ENCODE data around the gene S1PR2.

The S1PR2 gene

GRCh38 chr19:10277795-10278589, 46.9 kb upstream of the S1PR2 start:
- no peak for ATAC-seq
- TF ChIP-seq ZNF70 (CRISPR knock-in tag; IDR thresholded peaks at IDR 0.05) = no peak
- TF ChIP-seq CREB5 (CRISPR knock-in tag; IDR thresholded peaks at IDR 0.05; ENCODE audit: low read depth) = no peak
- no peak for TF ChIP-seq POU6F1 (CRISPR knock-in tag; IDR thresholded peaks at IDR 0.05; ENCODE audit: borderline replicate concordance, low read depth)
- TF ChIP-seq BACH2 (CRISPR knock-in tag; IDR thresholded peaks at IDR 0.05; ENCODE audit: borderline replicate concordance) = no peak
- TF ChIP-seq ZFP3 (CRISPR knock-in tag; IDR thresholded peaks at IDR 0.05) = no peak
- no peak for TF ChIP-seq ZFP30 (CRISPR knock-in tag; IDR thresholded peaks at IDR 0.05)
- TF ChIP-seq TOX (CRISPR knock-in tag; IDR thresholded peaks at IDR 0.05; ENCODE audit: borderline replicate concordance) = no peak
- no peak for TF ChIP-seq GLIS3 (CRISPR knock-in tag; IDR thresholded peaks at IDR 0.05)
- TF ChIP-seq CSRNP3 (CRISPR knock-in tag; IDR thresholded peaks at IDR 0.05) = no peak
- TF ChIP-seq OSR1 (CRISPR knock-in tag; IDR thresholded peaks at IDR 0.05) = no peak
- no peak for TF ChIP-seq PPARA (CRISPR knock-in tag; IDR thresholded peaks at IDR 0.05; ENCODE audit: borderline replicate concordance)
- TF ChIP-seq TCF4 (CRISPR knock-in tag; IDR thresholded peaks at IDR 0.05; ENCODE audit: borderline replicate concordance) = no peak
- TF ChIP-seq RARB (CRISPR knock-in tag; IDR thresholded peaks at IDR 0.05) = no peak

- ATAC-seq = no peak
- TF ChIP-seq OSR1 (CRISPR knock-in tag; IDR thresholded peaks at IDR 0.05) = no peak
- TF ChIP-seq ARNTL (CRISPR knock-in tag; IDR thresholded peaks at IDR 0.05; ENCODE audit: borderline replicate concordance, low read depth) = no peak
- no peak for TF ChIP-seq ZNF565 (CRISPR knock-in tag; conservative IDR thresholded peaks at IDR 0.05; ENCODE audit: low read depth)
- no peak for TF ChIP-seq BACH2 (CRISPR knock-in tag; IDR thresholded peaks at IDR 0.05; ENCODE audit: borderline replicate concordance)
- no peak for TF ChIP-seq TSHZ2 (CRISPR knock-in tag; IDR thresholded peaks at IDR 0.05)
Measured at GRCh38 chr19:10274589-10274988, 43.5 kb upstream of the S1PR2 start.

GRCh38 chr19:10271543-10272086, 40.5 kb upstream of the S1PR2 start:
- no peak for ATAC-seq
- no peak for TF ChIP-seq ZNF565 (CRISPR knock-in tag; conservative IDR thresholded peaks at IDR 0.05; ENCODE audit: low read depth)
- no peak for TF ChIP-seq CSDC2 (CRISPR knock-in tag; IDR thresholded peaks at IDR 0.05)
- TF ChIP-seq ISL1 (CRISPR knock-in tag; IDR thresholded peaks at IDR 0.05) = no peak
- no peak for TF ChIP-seq TCF4 (CRISPR knock-in tag; IDR thresholded peaks at IDR 0.05; ENCODE audit: borderline replicate concordance)
- no peak for TF ChIP-seq RARB (CRISPR knock-in tag; IDR thresholded peaks at IDR 0.05)
- TF ChIP-seq ZNF70 (CRISPR knock-in tag; IDR thresholded peaks at IDR 0.05) = no peak
- no peak for TF ChIP-seq CSRNP3 (CRISPR knock-in tag; IDR thresholded peaks at IDR 0.05)
- no peak for TF ChIP-seq OSR1 (CRISPR knock-in tag; IDR thresholded peaks at IDR 0.05)
- no peak for TF ChIP-seq ESRRG (CRISPR knock-in tag; IDR thresholded peaks at IDR 0.05)
- TF ChIP-seq BACH2 (CRISPR knock-in tag; IDR thresholded peaks at IDR 0.05; ENCODE audit: borderline replicate concordance) = no peak
- no peak for TF ChIP-seq SNAI2 (CRISPR knock-in tag; IDR thresholded peaks at IDR 0.05)
- TF ChIP-seq TSHZ2 (CRISPR knock-in tag; IDR thresholded peaks at IDR 0.05) = no peak

Measured in SK-N-SH treated with all-trans-retinoic acid at 6 μM for 48 hours (cell line).